MM.1S (cell line): ENCODE data around the gene ATP1A2.

ENCODE experiments used
- CTCF ChIP-seq: fragments of 300-600 bp; sonication (generic); IDR thresholded peaks from 2 replicates; pipeline ENCODE4 v1.5.1; 2016; ENCODE audit warnings: antibody characterized with exemption, low read length, mixed read lengths
- EZH2 ChIP-seq: fragments of 300-600 bp; sonication (generic); optimal IDR thresholded peaks from 2 replicates; pipeline ENCODE3; 2017; ENCODE audit warnings: low read depth, mild to moderate bottlenecking, antibody characterized with exemption, low read length, mixed read lengths

DNA sequence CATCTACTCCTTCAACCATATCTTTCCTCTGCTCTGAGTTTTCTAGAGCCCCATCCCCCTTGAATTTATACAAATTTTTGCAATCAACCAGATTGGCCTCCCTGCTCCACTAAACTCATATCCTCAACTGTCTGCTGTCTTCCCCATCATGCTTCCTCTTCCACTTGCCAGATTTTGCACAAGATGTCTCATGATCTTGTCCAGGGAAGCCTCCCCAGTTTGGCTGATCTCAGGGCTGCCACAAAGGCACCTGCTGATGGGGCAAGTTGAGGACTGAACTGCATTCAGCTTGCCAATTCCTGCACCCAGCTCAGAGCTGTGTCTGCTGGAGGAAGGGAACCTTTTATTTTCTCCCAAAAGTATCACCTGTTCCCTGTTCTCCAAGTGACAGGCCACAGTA, 38.1 kb upstream of the ATP1A2 start:
- no peak for TF ChIP-seq CTCF
- TF ChIP-seq EZH2, result no peak
